ENCODE data around the gene RPS21.

- no peak for TF ChIP-seq CTCF (IDR thresholded peaks at IDR 0.05)
- TF ChIP-seq POLR2A (IDR thresholded peaks at IDR 0.05) = no peak
- no peak for TF ChIP-seq EP300 (IDR thresholded peaks at IDR 0.05)
Measured at GRCh38 chr20:62400541-62400940, 13.6 kb downstream of the RPS21 start.

Data from sigmoid colon (tissue), 4 donors.